ENCODE measurements around the gene FAM120AOS.

FAM120AOS gene

GRCh38 chr9:93453047-93453914, at the start of gene FAM120AOS:
Gene FAM120AOS, minus strand, starts transcription at chr9:93453581. Its CDS starts 872 bp downstream, at chr9:93452709.
- peak; percentile 74 for DNase-seq

- no peak for DNase-seq
These were observed 48.0 kb upstream of the FAM120AOS start for GRCh38 chr9:93501406-93501805.

- no peak for DNase-seq
These were observed 47.4 kb upstream of the FAM120AOS start for GRCh38 chr9:93500571-93501298.

- no peak for DNase-seq
These were observed 42.9 kb upstream of the FAM120AOS start for GRCh38 chr9:93496285-93496684.

- no peak for DNase-seq
These were observed 40.6 kb upstream of the FAM120AOS start for GRCh38 chr9:93493949-93494348.

GRCh38 chr9:93492327-93492726, 38.9 kb upstream of the FAM120AOS start:
- DNase-seq = no peak

GRCh38 chr9:93491593-93492232, 38.3 kb upstream of the FAM120AOS start:
- DNase-seq = no peak

- DNase-seq = no peak
These were observed 34.9 kb upstream of the FAM120AOS start for GRCh38 chr9:93488244-93488643.

- DNase-seq = no peak
These were observed 32.9 kb upstream of the FAM120AOS start for GRCh38 chr9:93486268-93486667.

- no peak for DNase-seq
These were observed 30.1 kb upstream of the FAM120AOS start for GRCh38 chr9:93483497-93483896.

GRCh38 chr9:93480728-93481324, 27.4 kb upstream of the FAM120AOS start:
- DNase-seq = no peak

GRCh38 chr9:93480262-93480661, 26.9 kb upstream of the FAM120AOS start:
- no peak for DNase-seq

- no peak for DNase-seq
These were observed 26.3 kb upstream of the FAM120AOS start for GRCh38 chr9:93479726-93480125.

- DNase-seq = no peak
These were observed 24.0 kb upstream of the FAM120AOS start for GRCh38 chr9:93477397-93477796.

- DNase-seq = no peak
These were observed 23.5 kb upstream of the FAM120AOS start for GRCh38 chr9:93476924-93477323.

GRCh38 chr9:93475856-93476255, 22.5 kb upstream of the FAM120AOS start:
- DNase-seq = no peak

- DNase-seq = no peak
These were observed 21.7 kb upstream of the FAM120AOS start for GRCh38 chr9:93475108-93475507.

GRCh38 chr9:93473411-93473810, 20.0 kb upstream of the FAM120AOS start:
- DNase-seq = no peak

- DNase-seq = no peak
These were observed 17.7 kb upstream of the FAM120AOS start for GRCh38 chr9:93471124-93471523.

- no peak for DNase-seq
These were observed 17.0 kb upstream of the FAM120AOS start for GRCh38 chr9:93470391-93470790.

- no peak for DNase-seq
These were observed 15.5 kb upstream of the FAM120AOS start for GRCh38 chr9:93468763-93469456.

GRCh38 chr9:93467462-93467861, 14.1 kb upstream of the FAM120AOS start:
- DNase-seq = no peak

- no peak for DNase-seq
These were observed 13.7 kb upstream of the FAM120AOS start for GRCh38 chr9:93467062-93467416.

All from stimulated activated CD4-positive, alpha-beta T cell treated with anti-CD3 and anti-CD28 coated beads, Interleukin-12 subunit alpha, Interleukin-12 subunit beta, amount 100 ng/mL, for 4 hours (primary cell).